Esophagus muscularis mucosa (tissue), 4 donors: ENCODE results near the gene ABCC1. TPM values are rescaled to one million over a fixed set of nuclear protein-coding genes. Genes with fewer than 3 reads are reported as not detected.

Experiments
- DNase-seq: peaks from one replicate; pipeline ENCODE4 v3.0.0-alpha.2; 2017; ENCODE audit errors: extremely low spot score
- H3K27ac ChIP-seq, 4 donors: fragments of 200-600 bp; sonication (generic); replicated peaks in 1 of 4; 1 replicate in 3 of 4; 2 replicates in 1 of 4; pipeline ENCODE4 v1.5.1; 2016 to 2019; ENCODE audit warnings: mild to moderate bottlenecking in 1 of 4
- H3K27me3 ChIP-seq, 4 donors: fragments of 200-600 bp; sonication (generic); one replicate each; pipeline versions ENCODE4 v1.5.1 to v1.6.0; 2016 to 2019
- H3K36me3 ChIP-seq, 4 donors: fragments of 200-600 bp; sonication (generic); one replicate each; pipeline ENCODE4 v1.5.1; 2016 to 2019
- H3K4me1 ChIP-seq, 4 donors: fragments of 200-600 bp; sonication (generic); one replicate each; pipeline ENCODE4 v1.5.1; 2016 to 2019
- H3K4me3 ChIP-seq, 4 donors: fragments of 200-600 bp; sonication (generic); 1 replicate in 2 of 4; 2 replicates in 2 of 4; pipeline ENCODE4 v1.5.1; 2016 to 2019; ENCODE audit warnings: mild to moderate bottlenecking in 4 of 4, moderate library complexity in 1 of 4
- H3K9me3 ChIP-seq, 4 donors: fragments of 200-600 bp; sonication (generic); 1 replicate in 3 of 4; 2 replicates in 1 of 4; pipeline ENCODE4 v1.5.1; 2016 to 2019
- CTCF ChIP-seq, 3 experiments: fragments of 200-600 bp in 2 of 3; fragments of 450-650 bp in 1 of 3; sonication (generic) in 2 of 3; IDR thresholded peaks; one replicate each; pipeline ENCODE4 v1.5.1; 2017 to 2019; ENCODE audit warnings: antibody characterized with exemption in 3 of 3, mild to moderate bottlenecking in 2 of 3, moderate library complexity in 1 of 3
- EP300 ChIP-seq: sonication (generic); formaldehyde crosslinking; IDR thresholded peaks from one replicate; pipeline ENCODE4 v1.6.1; 2017; ENCODE audit warnings: antibody characterized with exemption
- POLR2A ChIP-seq: fragments of 450-650 bp; IDR thresholded peaks from one replicate; pipeline ENCODE4 v1.6.1; 2017; ENCODE audit warnings: antibody characterized with exemption, moderate library complexity, mild to moderate bottlenecking, low read depth
- POLR2AphosphoS5 ChIP-seq, 2 donors: sonication (generic); formaldehyde crosslinking; IDR thresholded peaks; one replicate each; pipeline ENCODE4 v1.6.1; 2017; ENCODE audit warnings: antibody characterized with exemption in 2 of 2
- WGBS: methylation state at CpG from one replicate; pipeline ENCODE4 v1.1.5; 2018; 5-methylcytosine and 5-hydroxymethylcytosine counted together
- intact Hi-C: fragments of 100-400 bp; cut with DNase I; formaldehyde crosslinking; loops from one replicate; pipeline ENCODE4 v1.15.1; 2023
- total RNA-seq, 4 donors: library from RNA; depleted of rRNA; stranded (reverse); fragments of >200 nt; gene quantifications; one replicate each; pipeline versions ENCODE4 v1.1.0 to v1.2.1, GENCODE V29; 2016

ABCC1 gene
- total RNA-seq, 4 donors from 2014 or later = 61.8 to 141 (median 103) TPM

- no peaks in the 10 kb centered on the region for H3K9me3 ChIP-seq
- H3K27ac ChIP-seq = peak overlapping the region; percentile 81 to 87 (median 84)
- no peak overlapping the region for H3K4me3 ChIP-seq
- no peak for DNase-seq
- H3K4me1 ChIP-seq = peaks cover 45 to 100% (median 100%) of the 10 kb centered on the region in 4 donors
- intact Hi-C loops = no loop called here
- 65% methylated on average over 9 of the region's 9 CpGs for WGBS
- H3K36me3 ChIP-seq = peaks cover 0 to 5% (median 0%) of the 10 kb centered on the region in 4 donors
- TF ChIP-seq CTCF (IDR thresholded peaks at IDR 0.05) = no peak
- TF ChIP-seq EP300 = no peak
- peak in 1 of 2 donors; percentile 35 for TF ChIP-seq POLR2AphosphoS5 (IDR thresholded peaks at IDR 0.05)
- TF ChIP-seq POLR2A = no peak
- H3K27me3 ChIP-seq = no peaks in the 10 kb centered on the region
Measured at GRCh38 chr16:15993946-15994665, 44.7 kb downstream of the ABCC1 start.

- TF ChIP-seq CTCF (IDR thresholded peaks at IDR 0.05) = no peak
- TF ChIP-seq POLR2A = no peak
- peak; percentile 56 to 76 for TF ChIP-seq POLR2AphosphoS5 (IDR thresholded peaks at IDR 0.05)
- no peak for DNase-seq
- H3K4me3 ChIP-seq = no peak overlapping the region
- no peaks in the 10 kb centered on the region for H3K9me3 ChIP-seq
- H3K36me3 ChIP-seq = peaks cover 0 to 5% (median 0%) of the 10 kb centered on the region in 4 donors
- WGBS = 50% methylated on average over 8 of the region's 8 CpGs
- peaks cover 52 to 99% (median 89%) of the 10 kb centered on the region in 4 donors for H3K4me1 ChIP-seq
- intact Hi-C loops = no loop called here
- H3K27me3 ChIP-seq = no peaks in the 10 kb centered on the region
- H3K27ac ChIP-seq = peak overlapping the region; percentile 81 to 87 (median 84)
Measured at GRCh38 chr16:15996432-15997109, 47.2 kb downstream of the ABCC1 start.

GRCh38 chr16:16000685-16001084, 51.3 kb downstream of the ABCC1 start:
- H3K4me1 ChIP-seq = peaks cover 43 to 91% (median 78%) of the 10 kb centered on the region in 4 donors
- intact Hi-C loops = no loop called here

GRCh38 chr16:16001596-16002255, 52.3 kb downstream of the ABCC1 start:
- Histone ChIP-seq H3K27me3 (no peaks in the 10 kb centered on the region), H3K27ac (peak overlapping the region; percentile 46 to 87 (median 72)), H3K9me3 (no peaks in the 10 kb centered on the region), H3K4me3 (no peak overlapping the region), H3K4me1 (peaks cover 35 to 91% (median 78%) of the 10 kb centered on the region in 4 donors), H3K36me3 (no peaks in the 10 kb centered on the region)
- TF ChIP-seq EP300 (no peak), CTCF (IDR thresholded peaks at IDR 0.05) (no peak), POLR2A (no peak), POLR2AphosphoS5 (IDR thresholded peaks at IDR 0.05) (no peak)
- no peak for DNase-seq
- intact Hi-C loops = no loop called here
- WGBS = 71% methylated on average over 6 of the region's 6 CpGs

More at GRCh38 chr16:16000685-16001084, 51.3 kb downstream of the ABCC1 start:
- Histone ChIP-seq H3K27me3 (no peaks in the 10 kb centered on the region), H3K27ac (peak overlapping the region; percentile 36 to 87 (median 82)), H3K9me3 (no peaks in the 10 kb centered on the region), H3K4me3 (no peak overlapping the region), H3K36me3 (no peaks in the 10 kb centered on the region)
- TF ChIP-seq EP300 = no peak
- no peak for TF ChIP-seq POLR2A
- TF ChIP-seq CTCF (IDR thresholded peaks at IDR 0.05) = no peak
- TF ChIP-seq POLR2AphosphoS5 (IDR thresholded peaks at IDR 0.05) = no peak
- DNase-seq = no peak
- 77% methylated on average over 1 of the region's 1 CpG for WGBS
